ENCODE data around the gene PQBP1. TPM values are rescaled to one million over a fixed set of nuclear protein-coding genes. Genes with fewer than 3 reads are reported as not detected.

PQBP1 gene
- total and polyA plus RNA-seq, 2 experiments from 2014 or later = 33.8 to 82.9 TPM

DNA sequence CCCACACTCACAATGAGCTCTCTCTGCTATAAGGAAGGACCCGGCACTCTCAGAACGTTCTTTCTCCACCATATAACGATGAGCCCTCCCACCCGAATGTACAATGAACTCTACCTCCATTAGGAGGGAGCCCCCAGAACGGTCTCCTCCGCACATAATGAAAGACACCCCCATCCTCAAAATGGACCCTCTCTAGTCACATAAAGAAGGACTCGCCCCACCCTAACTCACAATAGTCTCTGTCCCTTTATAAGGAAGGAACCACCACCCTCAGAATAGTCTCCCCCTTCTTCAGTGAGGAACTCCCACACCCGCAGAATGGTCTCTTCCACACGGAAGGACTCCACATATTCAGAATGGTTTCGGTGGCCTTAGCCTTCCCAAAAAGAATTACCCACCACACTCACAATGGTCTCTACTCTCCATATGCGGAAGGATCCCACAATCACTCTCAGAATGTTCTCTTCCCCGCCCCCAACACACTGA is 13.2 kb downstream of the PQBP1 start:
- Histone ChIP-seq H4K20me1 (ENCODE audit: insufficient read depth, poor library complexity, severe bottlenecking) (no peaks in the 10 kb centered on the region), H3K27ac (peak overlapping the region; percentile 92), H3K4me2 (peak overlapping the region; percentile 86), H3K27me3 (no peaks in the 10 kb centered on the region), H3K4me1 (ENCODE audit: insufficient read depth) (no peaks in the 10 kb centered on the region), H3K9me2 (replicated peaks; ENCODE audit: insufficient read depth) (no peaks in the 10 kb centered on the region), H3K9me3 (ENCODE audit: low read depth) (no peaks in the 10 kb centered on the region), H3K4me3 (peak overlapping the region; percentile 75), H2AFZ (peak overlapping the region; percentile 46), H3K79me2 (peaks cover 26% of the 10 kb centered on the region), H3K36me3 (replicated peaks; ENCODE audit: insufficient read depth, low read depth) (no peaks in the 10 kb centered on the region)
- no peak for TF ChIP-seq EZH2phosphoT487 (IDR thresholded peaks at IDR 0.05; ENCODE audit: low read depth, severe bottlenecking, unreplicated experiment)
- no peak for TF ChIP-seq EZH2 (IDR thresholded peaks at IDR 0.05; ENCODE audit: borderline replicate concordance)
- TF ChIP-seq CTCF (IDR thresholded peaks at IDR 0.05; ENCODE audit: poor library complexity) = no peak
- WGBS (ENCODE audit: low lambda C conversion rate, missing lambda C conversion rate) = 42% methylated on average over 12 of the region's 12 CpGs
- DNase-seq (ENCODE audit: low spot score) = peak; percentile 44

GRCh38 chrX:48911412-48912182 is 13.9 kb downstream of the PQBP1 start, which contains the start of gene SLC35A2:
TSS of gene SLC35A2 (minus strand) at chrX:48911646. CDS start at chrX:48911636, 10 bp downstream.
- Histone ChIP-seq H3K79me2 (peaks cover 26% of the 10 kb centered on the region), H3K36me3 (replicated peaks; ENCODE audit: insufficient read depth, low read depth) (no peaks in the 10 kb centered on the region), H3K27ac (peak within 1 kb of the TSS; percentile 92), H4K20me1 (ENCODE audit: insufficient read depth, poor library complexity, severe bottlenecking) (no peaks in the 10 kb centered on the region), H3K9me3 (ENCODE audit: low read depth) (no peaks in the 10 kb centered on the region), H2AFZ (peak within 1 kb of the TSS; percentile 46), H3K27me3 (no peaks in the 10 kb centered on the region), H3K4me1 (ENCODE audit: insufficient read depth) (no peaks in the 10 kb centered on the region), H3K4me3 (peak within 1 kb of the TSS; percentile 75), H3K9me2 (replicated peaks; ENCODE audit: insufficient read depth) (no peaks in the 10 kb centered on the region), H3K4me2 (peak within 1 kb of the TSS; percentile 86)
- 35% methylated on average over 60 of the region's 60 CpGs for WGBS (ENCODE audit: low lambda C conversion rate, missing lambda C conversion rate)
- DNase-seq (ENCODE audit: low spot score) = peak; percentile 86
- TF ChIP-seq EZH2 (IDR thresholded peaks at IDR 0.05; ENCODE audit: borderline replicate concordance) (no peak), CTCF (IDR thresholded peaks at IDR 0.05; ENCODE audit: poor library complexity) (no peak), EZH2phosphoT487 (IDR thresholded peaks at IDR 0.05; ENCODE audit: low read depth, severe bottlenecking, unreplicated experiment) (no peak)

DNA sequence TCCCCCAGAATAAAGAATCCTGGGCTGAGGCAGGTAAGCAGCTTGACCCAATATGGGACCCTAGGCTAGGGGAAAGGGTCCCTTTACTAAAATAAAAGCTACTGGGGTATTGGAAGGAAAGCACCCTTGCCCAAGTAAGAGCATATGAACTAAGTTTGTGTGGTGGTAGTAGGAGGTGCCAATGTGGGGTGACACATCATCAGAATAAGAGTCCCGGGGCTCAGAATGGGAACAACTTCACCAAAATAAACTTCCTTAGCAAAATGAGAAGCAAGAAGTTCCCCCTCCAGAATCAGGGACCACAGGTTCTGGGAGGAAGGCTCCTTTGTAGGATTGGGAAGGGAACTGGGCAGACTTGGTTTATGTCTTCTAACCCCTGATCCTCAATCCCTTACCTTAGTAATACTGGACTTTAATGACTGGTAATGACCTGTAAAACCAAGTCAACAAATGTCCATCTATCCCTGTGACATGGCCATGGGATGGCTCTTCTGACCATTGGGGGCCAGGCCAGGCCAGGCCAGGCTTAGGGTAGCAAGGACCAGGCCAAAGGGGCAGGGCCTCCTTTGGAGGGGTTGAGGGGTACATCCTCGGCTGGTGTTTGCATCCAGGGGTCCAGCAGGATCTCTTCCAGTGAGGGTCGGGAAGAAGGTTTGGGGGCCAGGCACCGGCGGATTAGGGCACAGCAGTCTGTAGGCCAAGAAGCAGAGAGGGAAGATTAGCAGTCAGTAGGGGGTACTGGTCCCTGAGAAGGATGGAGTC is 16.1 kb downstream of the PQBP1 start:
- Histone ChIP-seq H3K27ac (no peak overlapping the region), H3K4me2 (no peak overlapping the region), H3K9me2 (replicated peaks; ENCODE audit: insufficient read depth) (no peaks in the 10 kb centered on the region), H3K36me3 (replicated peaks; ENCODE audit: insufficient read depth, low read depth) (no peaks in the 10 kb centered on the region), H3K27me3 (no peaks in the 10 kb centered on the region), H3K4me3 (no peak overlapping the region), H3K9me3 (ENCODE audit: low read depth) (no peaks in the 10 kb centered on the region), H2AFZ (no peak overlapping the region), H4K20me1 (ENCODE audit: insufficient read depth, poor library complexity, severe bottlenecking) (no peaks in the 10 kb centered on the region), H3K4me1 (ENCODE audit: insufficient read depth) (no peaks in the 10 kb centered on the region), H3K79me2 (peaks cover 20% of the 10 kb centered on the region)
- TF ChIP-seq EZH2 (IDR thresholded peaks at IDR 0.05; ENCODE audit: borderline replicate concordance) = no peak
- TF ChIP-seq EZH2phosphoT487 (IDR thresholded peaks at IDR 0.05; ENCODE audit: low read depth, severe bottlenecking, unreplicated experiment) = no peak
- no peak for TF ChIP-seq CTCF (IDR thresholded peaks at IDR 0.05; ENCODE audit: poor library complexity)
- no peak for DNase-seq (ENCODE audit: low spot score)
- 84% methylated on average over 5 of the region's 5 CpGs for WGBS (ENCODE audit: low lambda C conversion rate, missing lambda C conversion rate)
